Measurements from ENCODE around the gene NCOA1.

Gene NCOA1

DNA sequence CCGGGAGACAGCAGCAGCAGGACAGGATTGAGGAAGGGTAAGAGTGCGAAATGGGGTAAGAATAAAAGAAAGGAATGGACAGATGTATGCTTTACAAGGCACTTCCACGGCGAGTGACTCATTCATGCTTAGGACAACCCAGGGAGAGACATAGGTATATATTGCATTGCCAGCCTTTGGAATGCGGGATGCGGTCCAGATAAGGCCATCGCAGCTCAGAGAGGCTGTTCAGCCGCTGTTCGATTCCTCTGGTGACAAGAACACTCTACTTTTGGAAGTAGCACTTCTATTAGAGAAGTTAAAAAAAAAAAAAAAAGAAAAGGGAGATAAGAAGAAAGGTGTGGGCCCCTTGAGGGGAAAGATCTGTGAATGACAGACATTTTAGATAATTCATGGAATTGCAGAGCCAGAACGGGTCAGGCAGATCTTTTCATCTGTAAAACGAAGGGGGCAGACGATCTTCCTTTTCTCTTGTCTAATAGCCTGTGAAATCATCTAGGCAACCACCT, 819 bp upstream of the NCOA1 start:
- peak overlapping the region; percentile 76 for H3K27ac ChIP-seq (ENCODE audit: insufficient read depth, low read length, poor library complexity, severe bottlenecking)

DNA sequence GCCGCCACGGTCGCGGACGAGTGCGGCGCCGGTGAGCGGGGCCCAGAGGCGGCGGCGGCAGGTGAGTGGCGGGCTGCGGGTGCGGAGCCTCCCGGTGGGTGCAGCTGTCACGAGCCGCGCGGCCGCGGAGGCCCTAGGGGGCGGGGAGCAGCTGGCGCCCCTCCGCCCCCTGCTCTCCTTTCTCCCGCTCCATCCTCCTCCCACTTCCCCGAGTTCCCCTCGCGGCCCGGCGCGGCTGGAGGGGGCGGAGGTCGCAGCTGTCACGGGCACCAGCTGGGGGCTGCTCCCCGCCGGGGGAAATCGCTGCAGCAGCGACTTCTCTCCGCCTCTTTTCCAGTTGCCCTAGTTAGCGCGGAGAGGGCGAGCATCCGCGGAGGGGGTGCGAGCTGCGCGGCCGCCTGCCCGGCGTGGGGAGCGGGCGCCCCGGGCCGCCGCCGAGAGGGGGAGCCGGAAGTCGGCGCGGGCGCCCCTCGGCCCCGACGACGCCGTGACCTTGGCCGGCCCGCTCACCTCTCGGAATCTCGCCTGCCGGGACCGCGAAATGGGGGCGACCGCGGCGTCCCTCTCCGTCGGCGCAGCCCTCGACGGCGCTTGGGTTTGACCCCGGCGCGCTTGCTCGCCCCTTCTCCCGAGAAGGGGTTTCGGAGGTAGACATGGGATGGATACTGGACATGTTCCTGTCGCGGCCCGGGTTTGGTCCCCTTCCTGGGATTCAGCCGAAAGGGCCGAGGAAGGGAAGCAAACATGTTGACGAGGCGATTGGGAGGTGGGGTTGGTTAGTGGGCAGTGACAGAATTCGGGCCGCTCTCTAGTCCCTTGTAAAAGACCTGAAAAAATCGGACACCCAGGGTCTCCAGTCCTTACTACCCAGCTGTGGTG, 727 bp downstream of the NCOA1 start:
- peak; percentile 62 to 67 (median 62) for DNase-seq
- Histone ChIP-seq H3K9me3 (ENCODE audit: control insufficient read depth, low read length) (no peaks in the 10 kb centered on the region), H3K27ac (ENCODE audit: insufficient read depth, low read length, poor library complexity, severe bottlenecking) (peak overlapping the region; percentile 66), H3K4me3 (ENCODE audit: insufficient read depth, low read depth, low read length, poor library complexity, severe bottlenecking) (peak overlapping the region; percentile 72), H3K36me3 (ENCODE audit: control insufficient read depth, insufficient read depth, low read length) (no peaks in the 10 kb centered on the region), H3K4me1 (ENCODE audit: control insufficient read depth, insufficient read depth, low read length, poor library complexity, severe bottlenecking) (peaks cover 26% of the 10 kb centered on the region), H3K27me3 (replicated peaks; ENCODE audit: control insufficient read depth, insufficient read depth, low read length, poor library complexity, severe bottlenecking) (no peaks in the 10 kb centered on the region)

More for the DNA sequence above, 819 bp upstream of the NCOA1 start:
- Histone ChIP-seq H3K9me3 (ENCODE audit: control insufficient read depth, low read length) (no peaks in the 10 kb centered on the region), H3K27me3 (replicated peaks; ENCODE audit: control insufficient read depth, insufficient read depth, low read length, poor library complexity, severe bottlenecking) (no peaks in the 10 kb centered on the region), H3K4me1 (ENCODE audit: control insufficient read depth, insufficient read depth, low read length, poor library complexity, severe bottlenecking) (peaks cover 20% of the 10 kb centered on the region), H3K4me3 (ENCODE audit: insufficient read depth, low read depth, low read length, poor library complexity, severe bottlenecking) (peak overlapping the region; percentile 49), H3K36me3 (ENCODE audit: control insufficient read depth, insufficient read depth, low read length) (no peaks in the 10 kb centered on the region)
- no peak for DNase-seq

DNA sequence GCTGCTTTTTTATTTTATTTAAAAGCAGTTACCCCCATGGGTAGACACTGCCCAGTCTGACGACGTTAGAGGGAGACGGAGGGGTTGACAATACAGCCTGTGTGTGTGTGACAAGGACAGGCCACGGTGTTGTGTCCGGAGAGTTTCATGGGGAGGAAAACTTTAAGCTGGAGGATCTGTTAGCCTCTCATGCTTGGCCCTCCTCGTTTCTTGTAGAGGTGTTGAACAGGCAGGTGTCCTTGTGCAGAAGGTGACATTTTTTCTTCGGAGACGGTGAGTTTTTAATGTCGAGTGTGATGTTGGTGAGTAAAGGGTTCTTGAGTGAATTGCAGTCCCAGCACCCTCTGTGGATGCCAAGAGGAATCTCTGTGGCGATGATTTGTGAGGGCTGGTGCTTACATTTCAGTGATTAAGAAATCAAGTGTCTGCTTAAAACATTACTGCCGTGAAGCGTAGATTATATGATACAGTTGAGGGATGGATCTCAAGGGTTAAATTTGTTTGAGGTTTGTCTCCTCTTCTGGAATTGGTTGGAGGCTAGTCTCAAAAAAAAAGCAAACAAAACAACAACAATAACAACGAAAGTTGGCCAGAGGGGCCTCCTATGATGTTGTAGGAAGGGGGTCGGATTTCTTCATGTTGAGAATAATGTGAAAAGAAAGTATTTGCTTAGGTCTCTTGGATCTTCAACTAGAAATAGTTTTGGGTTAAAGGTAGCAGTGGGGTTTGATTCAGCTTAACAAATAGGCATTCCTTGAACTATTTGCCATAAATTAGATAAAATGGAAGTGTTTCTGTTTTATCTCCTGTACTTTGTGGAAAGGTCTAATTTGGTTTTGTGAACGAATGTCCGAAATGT, 1.6 kb downstream of the NCOA1 start:
- Histone ChIP-seq H3K27ac (ENCODE audit: insufficient read depth, low read length, poor library complexity, severe bottlenecking) (no peak overlapping the region), H3K4me3 (ENCODE audit: insufficient read depth, low read depth, low read length, poor library complexity, severe bottlenecking) (peak overlapping the region; percentile 72), H3K36me3 (ENCODE audit: control insufficient read depth, insufficient read depth, low read length) (no peaks in the 10 kb centered on the region), H3K4me1 (ENCODE audit: control insufficient read depth, insufficient read depth, low read length, poor library complexity, severe bottlenecking) (peaks cover 26% of the 10 kb centered on the region), H3K27me3 (replicated peaks; ENCODE audit: control insufficient read depth, insufficient read depth, low read length, poor library complexity, severe bottlenecking) (no peaks in the 10 kb centered on the region), H3K9me3 (ENCODE audit: control insufficient read depth, low read length) (no peaks in the 10 kb centered on the region)
- no peak for DNase-seq

DNA sequence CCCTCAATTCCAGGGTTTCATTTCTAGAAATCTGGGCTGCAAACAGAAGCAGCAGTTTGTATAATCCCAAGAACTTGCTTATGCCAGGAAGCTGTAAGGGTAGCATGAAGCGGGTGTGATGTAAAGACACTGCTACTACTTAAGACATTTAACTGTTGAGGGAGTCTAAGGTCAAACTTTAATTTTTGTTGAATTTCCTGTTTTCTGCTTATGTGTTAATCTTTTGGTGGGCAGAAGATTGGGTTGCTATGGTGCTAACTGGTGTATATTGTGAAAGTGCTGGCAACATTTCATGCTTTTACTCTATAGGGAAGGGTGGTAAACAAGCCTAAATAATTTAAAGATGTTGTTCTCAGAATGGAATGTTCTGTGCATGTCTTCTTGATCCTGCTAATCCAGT, 2.7 kb downstream of the NCOA1 start:
- no peaks in the 10 kb centered on the region for H3K9me3 ChIP-seq (ENCODE audit: control insufficient read depth, low read length)
- H3K36me3 ChIP-seq (ENCODE audit: control insufficient read depth, insufficient read depth, low read length): no peaks in the 10 kb centered on the region
- H3K4me3 ChIP-seq (ENCODE audit: insufficient read depth, low read depth, low read length, poor library complexity, severe bottlenecking): no peak overlapping the region
- H3K27ac ChIP-seq (ENCODE audit: insufficient read depth, low read length, poor library complexity, severe bottlenecking): no peak overlapping the region
- DNase-seq: no peak
- peaks cover 26% of the 10 kb centered on the region for H3K4me1 ChIP-seq (ENCODE audit: control insufficient read depth, insufficient read depth, low read length, poor library complexity, severe bottlenecking)
- H3K27me3 ChIP-seq (replicated peaks; ENCODE audit: control insufficient read depth, insufficient read depth, low read length, poor library complexity, severe bottlenecking): no peaks in the 10 kb centered on the region

DNA sequence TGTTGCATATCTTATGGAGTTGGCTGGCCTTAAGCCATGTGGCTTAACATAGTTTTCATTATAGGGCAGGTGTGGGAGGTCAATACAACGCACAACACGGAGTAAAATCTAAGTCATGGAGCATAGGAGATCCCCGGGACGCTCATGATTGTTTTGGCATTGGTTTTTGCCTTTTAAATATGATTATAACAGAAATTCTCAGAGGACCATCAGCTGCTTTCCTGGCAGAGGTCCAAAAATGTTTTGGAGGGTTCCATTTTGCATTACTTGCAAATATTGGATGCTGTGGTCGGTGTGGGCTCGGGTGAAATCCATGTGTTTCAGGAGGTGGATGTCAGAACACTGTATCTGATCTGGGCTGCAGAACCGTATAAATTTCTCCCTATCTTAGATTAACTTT, 3.4 kb downstream of the NCOA1 start:
- Histone ChIP-seq H3K4me1 (ENCODE audit: control insufficient read depth, insufficient read depth, low read length, poor library complexity, severe bottlenecking) (peaks cover 26% of the 10 kb centered on the region), H3K9me3 (ENCODE audit: control insufficient read depth, low read length) (no peaks in the 10 kb centered on the region)
- DNase-seq: no peak

DNA sequence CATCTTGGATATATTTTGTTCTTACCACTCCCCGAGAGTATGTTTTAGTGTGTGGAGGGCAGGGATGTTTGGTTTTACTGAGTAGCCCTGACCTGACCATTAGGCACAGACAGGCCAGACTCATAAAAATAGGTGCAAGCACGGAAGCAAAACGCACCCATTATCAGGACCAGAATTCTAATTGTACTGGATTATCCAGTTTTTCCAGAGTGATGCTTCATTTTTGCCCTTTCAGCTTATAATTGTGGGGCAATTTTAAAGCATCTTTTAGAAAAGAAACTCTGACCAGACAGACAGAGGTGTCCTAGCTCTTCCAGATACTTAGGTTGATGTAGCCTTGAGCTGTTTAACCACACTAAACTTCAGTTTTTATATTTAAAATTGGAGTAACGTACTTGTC, 4.4 kb downstream of the NCOA1 start:
- Histone ChIP-seq H3K4me3 (ENCODE audit: insufficient read depth, low read depth, low read length, poor library complexity, severe bottlenecking) (no peak overlapping the region), H3K4me1 (ENCODE audit: control insufficient read depth, insufficient read depth, low read length, poor library complexity, severe bottlenecking) (peaks cover 18% of the 10 kb centered on the region), H3K27me3 (replicated peaks; ENCODE audit: control insufficient read depth, insufficient read depth, low read length, poor library complexity, severe bottlenecking) (no peaks in the 10 kb centered on the region), H3K27ac (ENCODE audit: insufficient read depth, low read length, poor library complexity, severe bottlenecking) (no peak overlapping the region), H3K36me3 (ENCODE audit: control insufficient read depth, insufficient read depth, low read length) (no peaks in the 10 kb centered on the region), H3K9me3 (ENCODE audit: control insufficient read depth, low read length) (no peaks in the 10 kb centered on the region)
- no peak for DNase-seq

More for the DNA sequence above, 3.4 kb downstream of the NCOA1 start:
- Histone ChIP-seq H3K4me3 (ENCODE audit: insufficient read depth, low read depth, low read length, poor library complexity, severe bottlenecking) (no peak overlapping the region), H3K36me3 (ENCODE audit: control insufficient read depth, insufficient read depth, low read length) (no peaks in the 10 kb centered on the region), H3K27me3 (replicated peaks; ENCODE audit: control insufficient read depth, insufficient read depth, low read length, poor library complexity, severe bottlenecking) (no peaks in the 10 kb centered on the region), H3K27ac (ENCODE audit: insufficient read depth, low read length, poor library complexity, severe bottlenecking) (no peak overlapping the region)

DNA sequence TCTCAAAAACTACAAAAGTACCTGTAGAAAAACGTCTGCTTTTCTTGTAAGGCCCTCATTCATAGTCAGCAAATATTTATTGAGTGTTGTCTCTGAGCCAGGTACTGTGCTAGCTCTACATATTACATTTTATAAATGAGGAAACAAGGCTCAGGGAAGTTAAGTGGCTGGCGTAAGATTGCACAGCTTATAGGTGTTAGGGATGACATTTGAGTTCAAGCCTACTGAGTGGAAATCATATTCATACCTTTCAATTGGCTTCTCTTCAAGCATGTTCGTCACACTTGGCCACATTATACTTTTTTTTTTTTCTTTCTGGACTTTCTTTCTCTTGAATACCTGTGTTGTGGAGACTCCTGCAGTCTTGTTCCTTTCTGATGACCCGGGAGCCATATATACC, 5.9 kb downstream of the NCOA1 start:
- Histone ChIP-seq H3K4me1 (ENCODE audit: control insufficient read depth, insufficient read depth, low read length, poor library complexity, severe bottlenecking) (peaks cover 16% of the 10 kb centered on the region), H3K9me3 (ENCODE audit: control insufficient read depth, low read length) (no peaks in the 10 kb centered on the region), H3K36me3 (ENCODE audit: control insufficient read depth, insufficient read depth, low read length) (no peaks in the 10 kb centered on the region), H3K27ac (ENCODE audit: insufficient read depth, low read length, poor library complexity, severe bottlenecking) (no peak overlapping the region), H3K4me3 (ENCODE audit: insufficient read depth, low read depth, low read length, poor library complexity, severe bottlenecking) (no peak overlapping the region), H3K27me3 (replicated peaks; ENCODE audit: control insufficient read depth, insufficient read depth, low read length, poor library complexity, severe bottlenecking) (no peaks in the 10 kb centered on the region)
- no peak for DNase-seq

DNA sequence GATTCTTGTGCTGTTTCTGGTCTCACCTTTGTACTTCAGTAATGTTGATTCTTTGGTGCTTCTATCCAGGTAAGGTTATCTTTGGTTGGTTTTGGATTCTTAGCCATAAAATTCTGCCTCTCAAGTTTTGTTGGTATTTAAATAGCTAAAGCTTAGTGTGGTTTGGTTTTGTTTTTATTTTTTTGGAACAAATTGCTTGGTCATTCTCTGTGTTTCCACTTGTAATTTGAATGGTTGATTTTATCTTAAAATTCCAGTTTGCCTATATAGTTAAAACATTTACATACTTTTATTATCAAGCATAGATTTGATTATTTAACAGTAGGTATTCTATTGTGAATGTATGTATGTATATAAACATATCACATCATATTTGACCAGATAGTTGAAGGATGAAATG, 6.6 kb downstream of the NCOA1 start:
- DNase-seq: no peak
- Histone ChIP-seq H3K4me1 (ENCODE audit: control insufficient read depth, insufficient read depth, low read length, poor library complexity, severe bottlenecking) (peaks cover 10% of the 10 kb centered on the region), H3K4me3 (ENCODE audit: insufficient read depth, low read depth, low read length, poor library complexity, severe bottlenecking) (no peak overlapping the region), H3K27ac (ENCODE audit: insufficient read depth, low read length, poor library complexity, severe bottlenecking) (no peak overlapping the region), H3K36me3 (ENCODE audit: control insufficient read depth, insufficient read depth, low read length) (no peaks in the 10 kb centered on the region), H3K9me3 (ENCODE audit: control insufficient read depth, low read length) (no peaks in the 10 kb centered on the region), H3K27me3 (replicated peaks; ENCODE audit: control insufficient read depth, insufficient read depth, low read length, poor library complexity, severe bottlenecking) (no peaks in the 10 kb centered on the region)

DNA sequence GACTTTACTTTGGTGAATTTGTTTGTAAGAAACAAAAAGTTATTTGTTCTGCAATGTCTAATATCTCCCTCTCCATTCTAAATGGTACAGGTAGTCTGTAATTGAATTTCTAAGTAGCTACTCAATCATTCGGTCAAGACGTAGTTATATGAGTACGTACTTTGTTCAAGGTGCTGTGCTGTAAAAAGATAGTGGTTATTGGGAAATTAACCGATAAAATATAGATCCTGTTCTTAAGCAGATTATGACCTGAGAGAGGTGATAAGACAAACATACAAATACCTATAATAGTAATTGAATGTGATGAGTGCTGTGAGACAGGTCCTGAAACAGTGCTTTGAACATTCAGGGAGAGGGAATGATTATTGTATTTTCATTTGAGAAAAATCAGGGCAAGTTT, 7.1 kb downstream of the NCOA1 start:
- H3K4me1 ChIP-seq (ENCODE audit: control insufficient read depth, insufficient read depth, low read length, poor library complexity, severe bottlenecking): peaks cover 6% of the 10 kb centered on the region
- H3K36me3 ChIP-seq (ENCODE audit: control insufficient read depth, insufficient read depth, low read length): no peaks in the 10 kb centered on the region
- no peak overlapping the region for H3K27ac ChIP-seq (ENCODE audit: insufficient read depth, low read length, poor library complexity, severe bottlenecking)
- H3K4me3 ChIP-seq (ENCODE audit: insufficient read depth, low read depth, low read length, poor library complexity, severe bottlenecking): no peak overlapping the region
- H3K9me3 ChIP-seq (ENCODE audit: control insufficient read depth, low read length): no peaks in the 10 kb centered on the region
- no peaks in the 10 kb centered on the region for H3K27me3 ChIP-seq (replicated peaks; ENCODE audit: control insufficient read depth, insufficient read depth, low read length, poor library complexity, severe bottlenecking)
- no peak for DNase-seq

DNA sequence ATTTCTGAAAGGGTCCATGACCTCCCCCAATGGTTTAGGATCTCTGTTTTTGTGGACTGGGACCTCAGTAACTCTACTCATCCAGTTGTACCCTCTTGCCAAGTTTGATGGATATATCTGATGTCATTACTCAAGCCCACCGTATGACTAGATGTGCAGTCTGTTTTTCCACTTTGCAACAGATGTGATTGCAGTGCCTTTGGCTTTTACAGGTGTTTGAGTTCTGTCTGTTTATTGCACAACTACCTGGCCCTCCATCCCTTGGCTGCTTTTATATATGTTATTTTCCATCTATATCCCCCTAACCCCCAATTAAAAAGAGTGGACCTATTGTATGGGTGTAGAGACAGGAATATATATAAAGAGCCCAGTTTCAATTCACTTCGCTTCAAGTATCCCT, 10.8 kb downstream of the NCOA1 start:
- no peaks in the 10 kb centered on the region for H3K27me3 ChIP-seq (replicated peaks; ENCODE audit: control insufficient read depth, insufficient read depth, low read length, poor library complexity, severe bottlenecking)
- no peak overlapping the region for H3K4me3 ChIP-seq (ENCODE audit: insufficient read depth, low read depth, low read length, poor library complexity, severe bottlenecking)
- no peaks in the 10 kb centered on the region for H3K4me1 ChIP-seq (ENCODE audit: control insufficient read depth, insufficient read depth, low read length, poor library complexity, severe bottlenecking)
- H3K9me3 ChIP-seq (ENCODE audit: control insufficient read depth, low read length): no peaks in the 10 kb centered on the region
- H3K27ac ChIP-seq (ENCODE audit: insufficient read depth, low read length, poor library complexity, severe bottlenecking): no peak overlapping the region
- DNase-seq: no peak
- H3K36me3 ChIP-seq (ENCODE audit: control insufficient read depth, insufficient read depth, low read length): no peaks in the 10 kb centered on the region

Measured in effector memory CD4-positive, alpha-beta T cell (primary cell).